Subcutaneous adipose tissue (tissue), 4 donors: ENCODE measurements around the gene FLAD1. TPM values are rescaled to one million over a fixed set of nuclear protein-coding genes. Genes with fewer than 3 reads are reported as not detected.

Source experiments
- total RNA-seq, 4 donors: library from RNA; depleted of rRNA; stranded (reverse); fragments of >200 nt; gene quantifications; one replicate each; pipeline ENCODE4 v1.1.0, GENCODE V29; 2016
- TF ChIP-seq, protein P1 (sequence below): fragments of 450-650 bp; IDR thresholded peaks from one replicate; pipeline ENCODE4 v1.5.1; 2016; ENCODE audit warnings: low read depth, mild to moderate bottlenecking, control low read depth, antibody characterized with exemption, moderate library complexity

Gene FLAD1
- total RNA-seq, 4 donors from 2014 or later = 23.5 to 25.9 (median 24.7) TPM

DNA sequence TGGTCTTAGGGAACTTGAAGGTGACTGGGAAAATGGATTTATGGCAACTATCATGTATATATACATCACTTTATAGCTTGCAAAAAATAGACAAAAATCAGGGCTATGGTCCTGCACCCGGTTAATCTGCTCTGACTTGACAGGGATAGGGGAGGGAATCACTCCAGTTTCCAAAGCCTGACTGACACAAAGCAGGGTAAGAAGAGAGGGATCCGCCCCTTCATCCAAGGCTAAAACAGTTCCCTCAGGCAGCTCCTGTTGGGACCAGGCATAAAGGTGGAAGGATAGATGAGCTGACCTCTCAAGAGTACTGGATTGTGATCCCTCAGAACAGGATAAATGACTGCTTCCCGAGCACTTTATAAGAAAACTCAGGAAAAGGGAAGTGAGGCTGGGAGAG, 28.6 kb upstream of the FLAD1 start:
- TF ChIP-seq, protein P1, sequence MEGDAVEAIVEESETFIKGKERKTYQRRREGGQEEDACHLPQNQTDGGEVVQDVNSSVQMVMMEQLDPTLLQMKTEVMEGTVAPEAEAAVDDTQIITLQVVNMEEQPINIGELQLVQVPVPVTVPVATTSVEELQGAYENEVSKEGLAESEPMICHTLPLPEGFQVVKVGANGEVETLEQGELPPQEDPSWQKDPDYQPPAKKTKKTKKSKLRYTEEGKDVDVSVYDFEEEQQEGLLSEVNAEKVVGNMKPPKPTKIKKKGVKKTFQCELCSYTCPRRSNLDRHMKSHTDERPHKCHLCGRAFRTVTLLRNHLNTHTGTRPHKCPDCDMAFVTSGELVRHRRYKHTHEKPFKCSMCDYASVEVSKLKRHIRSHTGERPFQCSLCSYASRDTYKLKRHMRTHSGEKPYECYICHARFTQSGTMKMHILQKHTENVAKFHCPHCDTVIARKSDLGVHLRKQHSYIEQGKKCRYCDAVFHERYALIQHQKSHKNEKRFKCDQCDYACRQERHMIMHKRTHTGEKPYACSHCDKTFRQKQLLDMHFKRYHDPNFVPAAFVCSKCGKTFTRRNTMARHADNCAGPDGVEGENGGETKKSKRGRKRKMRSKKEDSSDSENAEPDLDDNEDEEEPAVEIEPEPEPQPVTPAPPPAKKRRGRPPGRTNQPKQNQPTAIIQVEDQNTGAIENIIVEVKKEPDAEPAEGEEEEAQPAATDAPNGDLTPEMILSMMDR = no peak

DNA sequence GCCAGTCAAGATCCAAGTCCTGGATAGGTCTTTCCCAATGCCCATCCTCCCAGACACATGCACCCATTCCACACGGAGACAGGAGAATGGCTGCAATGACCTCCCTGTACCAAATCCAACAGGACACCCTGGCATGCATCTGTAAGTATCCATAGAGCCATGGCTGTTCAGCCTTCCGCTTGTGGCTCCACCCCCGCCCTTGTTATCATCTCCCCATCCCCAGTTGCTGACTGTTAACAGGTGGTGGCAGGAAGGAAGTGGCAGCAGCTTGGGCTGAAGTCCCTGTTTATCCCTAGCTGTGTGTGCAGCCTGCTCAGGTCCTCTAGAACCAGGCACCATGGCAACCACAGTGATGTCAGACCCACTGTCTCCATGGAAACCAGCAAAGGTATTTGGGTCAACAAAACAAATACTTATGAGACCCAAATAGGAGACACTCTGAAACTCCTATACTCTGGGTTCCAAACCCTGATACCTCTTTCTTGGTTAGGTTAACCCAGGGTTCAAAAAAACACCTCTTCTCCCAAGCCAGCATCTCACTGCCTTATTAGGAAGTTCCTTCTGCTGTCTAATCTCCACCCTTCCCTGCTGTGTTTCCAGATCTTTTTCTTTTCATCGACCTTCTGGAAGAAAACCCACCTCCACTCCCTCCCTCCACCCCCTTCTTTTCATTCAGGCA, 28.0 kb upstream of the FLAD1 start:
- TF ChIP-seq, protein P1 = no peak

DNA sequence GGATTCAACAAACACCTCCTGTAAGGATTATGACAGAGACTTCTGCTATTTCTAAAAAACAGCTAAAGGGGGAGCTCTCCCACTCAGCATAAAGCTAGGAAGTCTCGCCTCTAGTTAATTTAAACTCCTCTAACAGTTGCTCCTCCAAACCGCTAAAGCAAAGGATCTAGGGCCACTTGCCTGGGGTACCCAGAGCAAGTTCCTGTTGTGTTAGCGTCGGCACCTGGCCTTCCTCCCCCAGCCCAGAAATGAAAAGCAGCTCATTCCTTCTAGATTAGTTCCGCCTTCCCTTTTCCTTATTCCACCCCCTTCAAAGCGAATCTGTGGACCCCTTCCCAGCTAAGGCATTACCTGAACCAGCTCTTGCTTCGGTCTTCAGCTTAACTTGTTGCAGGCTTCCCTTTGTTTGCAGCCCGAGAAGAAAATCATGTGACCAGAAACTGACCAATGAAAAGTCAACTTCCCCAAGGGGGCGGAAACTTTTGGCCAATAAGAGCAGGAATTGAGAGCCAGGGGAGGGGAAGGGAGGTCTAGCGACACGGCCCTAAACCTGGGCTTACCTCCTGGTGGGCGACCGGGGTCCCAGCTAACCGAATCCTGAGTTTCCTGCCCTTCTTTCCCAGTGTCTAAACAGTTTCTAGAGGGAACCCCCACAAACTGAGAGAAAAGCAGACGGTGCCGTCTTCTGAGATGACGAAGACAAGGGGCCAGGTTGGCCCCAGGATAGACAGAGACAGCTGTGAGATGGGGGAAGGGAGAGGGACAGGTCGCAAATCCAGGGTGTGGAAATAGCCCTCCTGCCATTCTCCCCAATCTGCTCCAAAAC, 27.2 kb upstream of the FLAD1 start, which contains the start of gene PBXIP1:
TSS of gene PBXIP1 (minus strand) at position 382 of the 826 bp plus-strand sequence. CDS start 2,378 bp downstream, outside the sequence.
- TF ChIP-seq, protein P1 = no peak

DNA sequence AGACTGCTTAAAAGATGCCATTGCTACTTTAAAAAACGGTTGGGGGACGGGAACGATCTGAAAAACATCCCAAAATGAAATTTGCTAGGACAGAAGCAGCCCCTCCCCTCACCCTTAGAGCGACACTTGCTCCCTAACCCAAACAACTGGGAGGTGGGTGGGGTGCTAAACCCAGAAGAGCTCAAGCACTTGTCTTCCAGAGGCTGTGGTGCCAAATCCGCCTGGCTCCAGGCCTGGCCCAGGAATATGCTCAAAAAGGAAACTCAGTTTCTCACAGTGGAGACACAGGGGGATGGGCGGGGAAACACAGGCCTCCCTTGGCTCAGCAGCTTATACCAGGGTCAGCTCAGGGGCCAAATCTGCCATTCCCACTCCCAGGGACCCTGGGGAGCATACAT, 26.6 kb upstream of the FLAD1 start:
- TF ChIP-seq, protein P1 = no peak

DNA sequence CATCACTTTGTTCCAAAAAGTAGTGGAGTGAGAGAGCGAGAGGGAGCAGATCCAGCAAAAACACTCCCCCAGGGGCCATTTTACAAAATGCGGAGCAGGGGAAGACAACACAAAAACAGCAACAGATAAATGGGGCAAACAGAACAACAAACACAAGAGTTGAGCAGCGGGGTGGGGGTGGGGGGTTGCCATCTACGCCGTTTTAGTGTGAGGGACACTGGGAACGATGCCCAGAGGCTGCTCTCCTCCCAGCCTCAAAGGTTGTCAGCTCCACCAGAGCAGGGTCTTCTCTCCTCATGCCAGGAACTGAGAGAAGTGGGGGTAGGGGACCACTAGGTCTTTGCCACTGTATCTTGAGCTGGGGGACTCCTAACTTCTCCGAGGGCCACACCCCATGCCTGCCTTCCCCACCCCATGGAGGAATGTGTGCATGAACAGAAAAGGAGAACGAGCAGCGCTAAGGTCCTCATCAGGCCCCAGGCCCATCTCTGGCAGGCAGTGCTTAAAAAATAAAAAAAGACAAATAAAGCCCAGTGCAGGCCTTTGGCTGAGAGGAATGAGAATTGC, 26.0 kb upstream of the FLAD1 start:
- TF ChIP-seq, protein P1 = no peak

DNA sequence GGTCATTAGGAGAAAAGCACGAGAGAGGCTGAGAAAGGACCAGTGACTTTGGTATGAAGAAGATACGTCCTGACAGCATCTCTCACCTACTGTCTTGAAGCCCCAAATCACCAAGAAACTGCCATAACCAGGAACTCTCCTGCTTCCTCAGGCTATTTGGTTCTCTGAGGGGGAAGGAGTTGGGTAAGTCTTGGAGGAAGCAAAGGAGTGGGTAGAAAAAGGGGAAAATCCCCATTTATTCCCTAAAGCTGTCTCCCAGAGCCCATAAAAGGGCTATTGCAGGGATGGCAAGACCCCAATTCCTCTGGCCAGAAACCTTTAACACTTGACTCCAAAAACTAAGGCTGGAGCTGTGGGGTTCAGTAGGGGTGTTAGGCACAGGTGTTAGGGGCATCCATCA, 25.1 kb upstream of the FLAD1 start:
- TF ChIP-seq, protein P1 = no peak
